Measurements from ENCODE around the gene CENPVL2.
"Not testable (repeated sequence)": the region's sequence is repeated elsewhere in the genome, so short reads cannot be mapped to it uniquely, and the experiment has no call there.

DNA sequence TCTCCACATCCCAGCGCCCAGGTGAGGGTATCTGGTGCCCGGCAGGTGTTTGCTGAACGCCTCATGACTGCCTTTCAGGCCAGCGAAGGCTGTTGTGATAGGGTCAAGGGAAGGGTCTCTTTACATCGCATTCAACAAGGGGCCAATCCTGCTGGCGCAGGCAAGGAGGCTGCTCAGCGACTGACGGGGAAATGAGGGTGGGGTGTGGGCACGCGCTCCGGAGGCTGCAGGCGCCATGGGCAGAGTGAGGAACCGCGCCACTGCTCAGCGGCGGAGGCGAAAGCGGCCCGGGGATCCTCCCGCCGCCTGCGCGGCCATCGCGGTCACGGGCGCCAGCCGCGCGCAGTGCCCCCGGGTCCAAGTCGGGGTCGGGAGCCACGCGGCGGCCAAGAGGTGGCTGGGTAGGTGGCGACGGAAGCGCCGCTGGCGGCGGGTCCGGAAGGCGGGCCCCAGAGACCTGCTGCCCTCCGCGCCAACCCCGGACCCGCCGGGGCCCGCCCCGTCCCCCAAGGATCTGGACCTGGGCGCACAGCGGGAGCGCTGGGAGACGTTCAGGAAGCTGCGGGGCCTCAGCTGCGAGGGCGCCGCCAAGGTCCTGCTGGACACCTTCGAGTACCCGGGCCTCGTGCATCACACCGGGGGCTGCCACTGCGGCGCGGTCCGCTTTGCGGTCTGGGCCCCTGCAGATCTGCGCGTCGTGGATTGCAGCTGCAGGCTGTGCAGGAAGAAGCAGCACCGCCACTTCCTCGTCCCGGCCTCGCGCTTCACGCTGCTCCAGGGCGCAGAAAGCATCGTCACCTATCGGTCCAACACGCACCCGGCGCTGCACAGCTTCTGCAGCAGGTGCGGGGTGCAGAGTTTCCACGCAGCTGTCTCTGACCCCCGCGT is 27.9 kb upstream of the CENPVL2 start, which contains the start of gene CENPVL1:
- TF ChIP-seq, protein P1, sequence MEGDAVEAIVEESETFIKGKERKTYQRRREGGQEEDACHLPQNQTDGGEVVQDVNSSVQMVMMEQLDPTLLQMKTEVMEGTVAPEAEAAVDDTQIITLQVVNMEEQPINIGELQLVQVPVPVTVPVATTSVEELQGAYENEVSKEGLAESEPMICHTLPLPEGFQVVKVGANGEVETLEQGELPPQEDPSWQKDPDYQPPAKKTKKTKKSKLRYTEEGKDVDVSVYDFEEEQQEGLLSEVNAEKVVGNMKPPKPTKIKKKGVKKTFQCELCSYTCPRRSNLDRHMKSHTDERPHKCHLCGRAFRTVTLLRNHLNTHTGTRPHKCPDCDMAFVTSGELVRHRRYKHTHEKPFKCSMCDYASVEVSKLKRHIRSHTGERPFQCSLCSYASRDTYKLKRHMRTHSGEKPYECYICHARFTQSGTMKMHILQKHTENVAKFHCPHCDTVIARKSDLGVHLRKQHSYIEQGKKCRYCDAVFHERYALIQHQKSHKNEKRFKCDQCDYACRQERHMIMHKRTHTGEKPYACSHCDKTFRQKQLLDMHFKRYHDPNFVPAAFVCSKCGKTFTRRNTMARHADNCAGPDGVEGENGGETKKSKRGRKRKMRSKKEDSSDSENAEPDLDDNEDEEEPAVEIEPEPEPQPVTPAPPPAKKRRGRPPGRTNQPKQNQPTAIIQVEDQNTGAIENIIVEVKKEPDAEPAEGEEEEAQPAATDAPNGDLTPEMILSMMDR (IDR thresholded peaks at IDR 0.05), result not testable (repeated sequence)
- not testable (repeated sequence) for TF ChIP-seq ZFX (IDR thresholded peaks at IDR 0.05; ENCODE audit: borderline replicate concordance)
